GM23338 (cell line): ENCODE data around the gene TJAP1.

Experiments
- TF ChIP-seq, protein P1 (sequence below): IDR thresholded peaks from one replicate; pipeline ENCODE4 v1.6.1; 2018; ENCODE audit warnings: antibody characterized with exemption; ENCODE audit not compliant: unreplicated experiment
- TF ChIP-seq, protein P2 (sequence below), 2 experiments: fragments of 200-600 bp in 1 of 2; sonication (generic) in 1 of 2; conservative IDR thresholded peaks; 2 replicates each; pipeline versions ENCODE4 v1.5.1 to v1.6.1; 2016 to 2017; ENCODE audit warnings: antibody characterized with exemption in 2 of 2, low read depth in 2 of 2, mild to moderate bottlenecking in 2 of 2, moderate library complexity in 1 of 2

DNA sequence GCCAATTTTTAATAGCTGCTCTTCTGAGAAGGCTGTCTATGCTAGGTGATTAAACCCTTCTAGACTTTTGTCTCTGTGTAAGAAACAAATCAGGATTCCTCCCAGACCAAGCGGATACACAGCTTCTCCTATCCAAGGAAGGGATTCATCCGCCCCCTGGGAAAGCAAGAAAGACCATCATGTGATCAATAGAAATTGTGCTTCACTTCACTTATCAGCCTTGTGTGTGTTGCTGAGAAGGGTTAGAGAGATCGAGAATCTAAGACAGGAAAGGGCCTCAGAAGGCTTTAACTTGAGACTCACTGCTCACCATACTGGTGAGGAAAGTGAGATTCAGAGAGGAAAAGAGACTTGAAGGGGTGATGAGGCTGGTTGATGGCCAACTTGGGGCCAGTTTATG, 48.5 kb upstream of the TJAP1 start:
- TF ChIP-seq, protein P1, sequence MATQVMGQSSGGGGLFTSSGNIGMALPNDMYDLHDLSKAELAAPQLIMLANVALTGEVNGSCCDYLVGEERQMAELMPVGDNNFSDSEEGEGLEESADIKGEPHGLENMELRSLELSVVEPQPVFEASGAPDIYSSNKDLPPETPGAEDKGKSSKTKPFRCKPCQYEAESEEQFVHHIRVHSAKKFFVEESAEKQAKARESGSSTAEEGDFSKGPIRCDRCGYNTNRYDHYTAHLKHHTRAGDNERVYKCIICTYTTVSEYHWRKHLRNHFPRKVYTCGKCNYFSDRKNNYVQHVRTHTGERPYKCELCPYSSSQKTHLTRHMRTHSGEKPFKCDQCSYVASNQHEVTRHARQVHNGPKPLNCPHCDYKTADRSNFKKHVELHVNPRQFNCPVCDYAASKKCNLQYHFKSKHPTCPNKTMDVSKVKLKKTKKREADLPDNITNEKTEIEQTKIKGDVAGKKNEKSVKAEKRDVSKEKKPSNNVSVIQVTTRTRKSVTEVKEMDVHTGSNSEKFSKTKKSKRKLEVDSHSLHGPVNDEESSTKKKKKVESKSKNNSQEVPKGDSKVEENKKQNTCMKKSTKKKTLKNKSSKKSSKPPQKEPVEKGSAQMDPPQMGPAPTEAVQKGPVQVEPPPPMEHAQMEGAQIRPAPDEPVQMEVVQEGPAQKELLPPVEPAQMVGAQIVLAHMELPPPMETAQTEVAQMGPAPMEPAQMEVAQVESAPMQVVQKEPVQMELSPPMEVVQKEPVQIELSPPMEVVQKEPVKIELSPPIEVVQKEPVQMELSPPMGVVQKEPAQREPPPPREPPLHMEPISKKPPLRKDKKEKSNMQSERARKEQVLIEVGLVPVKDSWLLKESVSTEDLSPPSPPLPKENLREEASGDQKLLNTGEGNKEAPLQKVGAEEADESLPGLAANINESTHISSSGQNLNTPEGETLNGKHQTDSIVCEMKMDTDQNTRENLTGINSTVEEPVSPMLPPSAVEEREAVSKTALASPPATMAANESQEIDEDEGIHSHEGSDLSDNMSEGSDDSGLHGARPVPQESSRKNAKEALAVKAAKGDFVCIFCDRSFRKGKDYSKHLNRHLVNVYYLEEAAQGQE: no peak
- TF ChIP-seq, protein P2, sequence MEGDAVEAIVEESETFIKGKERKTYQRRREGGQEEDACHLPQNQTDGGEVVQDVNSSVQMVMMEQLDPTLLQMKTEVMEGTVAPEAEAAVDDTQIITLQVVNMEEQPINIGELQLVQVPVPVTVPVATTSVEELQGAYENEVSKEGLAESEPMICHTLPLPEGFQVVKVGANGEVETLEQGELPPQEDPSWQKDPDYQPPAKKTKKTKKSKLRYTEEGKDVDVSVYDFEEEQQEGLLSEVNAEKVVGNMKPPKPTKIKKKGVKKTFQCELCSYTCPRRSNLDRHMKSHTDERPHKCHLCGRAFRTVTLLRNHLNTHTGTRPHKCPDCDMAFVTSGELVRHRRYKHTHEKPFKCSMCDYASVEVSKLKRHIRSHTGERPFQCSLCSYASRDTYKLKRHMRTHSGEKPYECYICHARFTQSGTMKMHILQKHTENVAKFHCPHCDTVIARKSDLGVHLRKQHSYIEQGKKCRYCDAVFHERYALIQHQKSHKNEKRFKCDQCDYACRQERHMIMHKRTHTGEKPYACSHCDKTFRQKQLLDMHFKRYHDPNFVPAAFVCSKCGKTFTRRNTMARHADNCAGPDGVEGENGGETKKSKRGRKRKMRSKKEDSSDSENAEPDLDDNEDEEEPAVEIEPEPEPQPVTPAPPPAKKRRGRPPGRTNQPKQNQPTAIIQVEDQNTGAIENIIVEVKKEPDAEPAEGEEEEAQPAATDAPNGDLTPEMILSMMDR (conservative IDR thresholded peaks at IDR 0.05; ENCODE audit: low read depth in 2 of 2): no peak
